Tongue (tissue), 2 donors: ENCODE data around the gene CDH13. TPM values are rescaled to one million over a fixed set of nuclear protein-coding genes. Genes with fewer than 3 reads are reported as not detected.

Experiments
- DNase-seq: peaks from one replicate; pipeline ENCODE4 v3.0.0-alpha.2; 2015
- total RNA-seq: library from RNA; depleted of rRNA; stranded (reverse); fragments of >200 nt; gene quantifications from one replicate; pipeline ENCODE4 v1.2.3, GENCODE V29; 2014

CDH13 gene
- total RNA-seq = 106 TPM

GRCh38 chr16:82626791-82627261, at the start of gene CDH13:
TSS of gene CDH13 (plus strand) at chr16:82626969.
- peak; percentile 79 for DNase-seq

GRCh38 chr16:82580298-82580890, 46.4 kb upstream of the CDH13 start:
- peak; percentile 67 for DNase-seq

DNA sequence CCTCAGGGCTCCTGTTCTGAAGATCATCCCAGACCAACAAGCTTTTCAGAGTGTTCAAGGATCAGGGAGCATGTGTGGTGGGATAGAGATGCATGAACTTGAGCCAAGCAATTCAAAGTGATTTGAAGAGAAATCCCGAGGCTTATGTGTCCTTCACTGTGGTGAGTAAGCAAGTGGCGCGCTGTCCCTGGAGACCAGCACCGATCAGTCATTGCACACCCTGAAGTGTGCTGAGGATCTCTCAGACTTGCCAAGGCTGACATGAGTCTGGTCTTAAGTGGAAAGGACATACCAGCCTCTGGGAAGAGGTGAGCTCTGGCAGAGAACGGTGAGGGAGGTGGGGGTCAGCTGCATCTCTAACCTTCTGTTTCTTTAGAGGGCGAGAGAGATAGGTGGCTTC, 43.8 kb upstream of the CDH13 start:
- DNase-seq = no peak

- DNase-seq = no peak
Measured at GRCh38 chr16:82583422-82583821, 43.3 kb upstream of the CDH13 start.

- DNase-seq = peak; percentile 16
Measured at GRCh38 chr16:82584553-82585152, 42.1 kb upstream of the CDH13 start.

- DNase-seq = no peak
Measured at GRCh38 chr16:82585675-82586074, 41.1 kb upstream of the CDH13 start.

GRCh38 chr16:82586130-82586529, 40.6 kb upstream of the CDH13 start:
- DNase-seq = no peak

GRCh38 chr16:82587289-82587688, 39.5 kb upstream of the CDH13 start:
- DNase-seq = no peak

GRCh38 chr16:82589407-82589806, 37.4 kb upstream of the CDH13 start:
- DNase-seq = no peak

- no peak for DNase-seq
Measured at GRCh38 chr16:82594114-82594513, 32.7 kb upstream of the CDH13 start.

GRCh38 chr16:82598771-82599170, 28.0 kb upstream of the CDH13 start:
- no peak for DNase-seq

- no peak for DNase-seq
Measured at GRCh38 chr16:82601989-82602640, 24.7 kb upstream of the CDH13 start.

DNA sequence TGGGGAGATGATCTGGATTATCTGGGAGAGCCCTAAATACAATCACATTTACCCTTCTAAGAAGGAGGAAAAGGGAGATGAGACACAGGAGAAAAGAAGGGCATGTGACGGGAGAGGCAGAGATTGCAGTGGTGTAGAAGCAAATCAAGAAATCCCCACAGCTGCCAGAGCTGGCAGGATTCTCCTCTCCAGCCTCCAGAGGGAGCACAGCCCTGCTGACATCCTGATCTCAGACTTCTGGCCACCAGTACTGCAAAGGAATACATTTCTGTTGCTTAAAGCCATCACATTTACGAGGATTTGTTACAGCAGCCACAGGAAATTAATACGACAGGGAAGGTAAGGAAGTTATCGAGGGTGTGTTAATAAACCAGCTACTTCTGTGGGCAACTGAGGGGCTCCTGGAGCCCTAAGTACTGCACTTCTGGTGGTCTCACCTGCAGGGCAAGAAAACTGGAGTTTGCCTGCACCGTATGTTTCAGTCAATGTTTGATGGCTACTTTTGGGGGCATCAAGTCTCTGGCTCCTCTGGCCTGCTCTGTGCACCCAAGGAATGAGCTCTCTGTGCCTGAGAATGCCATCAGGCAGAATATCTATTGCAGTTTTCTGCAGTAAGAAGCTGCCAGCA, 22.9 kb upstream of the CDH13 start:
- peak; percentile 84 for DNase-seq

- DNase-seq = no peak
Measured at GRCh38 chr16:82605076-82605475, 21.7 kb upstream of the CDH13 start.

GRCh38 chr16:82605863-82606620, 20.7 kb upstream of the CDH13 start:
- DNase-seq = no peak

- DNase-seq = peak; percentile 77
Measured at GRCh38 chr16:82609140-82609539, 17.6 kb upstream of the CDH13 start.

DNA sequence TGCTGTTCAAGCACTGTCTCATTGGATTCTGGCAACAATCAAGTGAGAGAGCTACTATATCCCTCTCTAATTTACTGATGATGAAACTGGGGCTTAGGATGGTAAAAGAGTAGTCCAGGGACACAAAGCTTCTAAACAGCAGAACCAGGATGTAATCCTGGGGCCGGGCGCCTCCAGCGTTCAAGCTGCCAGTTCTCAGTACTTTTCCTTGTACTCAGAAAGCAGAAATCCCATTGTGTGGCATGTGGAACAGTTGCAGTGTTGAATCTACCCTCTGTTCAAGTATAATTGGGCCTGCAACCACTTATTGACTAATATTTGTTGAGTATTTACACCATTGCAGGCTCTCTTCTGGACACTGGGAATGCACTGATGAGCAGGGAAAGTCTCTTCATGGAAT, 14.5 kb upstream of the CDH13 start:
- DNase-seq = no peak

DNA sequence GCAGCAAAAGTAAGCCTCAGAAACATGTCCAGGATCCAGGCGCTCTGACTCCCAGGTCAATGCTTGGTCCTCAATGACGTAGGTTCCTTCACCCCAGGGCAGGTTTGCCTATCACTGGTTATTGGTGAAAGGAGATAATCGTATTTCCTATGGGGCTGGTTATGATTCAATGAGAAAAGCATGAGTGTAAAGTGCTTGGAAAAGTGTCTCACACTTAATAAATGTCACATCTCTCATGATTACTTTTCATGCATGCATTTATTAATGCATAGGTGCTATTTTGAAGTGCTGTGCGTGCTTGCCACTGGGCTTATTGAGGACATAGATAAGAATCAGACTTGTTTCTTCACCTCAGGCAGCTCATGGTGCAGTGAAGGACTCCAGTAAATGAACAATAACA, 10.4 kb upstream of the CDH13 start:
- DNase-seq = no peak

DNA sequence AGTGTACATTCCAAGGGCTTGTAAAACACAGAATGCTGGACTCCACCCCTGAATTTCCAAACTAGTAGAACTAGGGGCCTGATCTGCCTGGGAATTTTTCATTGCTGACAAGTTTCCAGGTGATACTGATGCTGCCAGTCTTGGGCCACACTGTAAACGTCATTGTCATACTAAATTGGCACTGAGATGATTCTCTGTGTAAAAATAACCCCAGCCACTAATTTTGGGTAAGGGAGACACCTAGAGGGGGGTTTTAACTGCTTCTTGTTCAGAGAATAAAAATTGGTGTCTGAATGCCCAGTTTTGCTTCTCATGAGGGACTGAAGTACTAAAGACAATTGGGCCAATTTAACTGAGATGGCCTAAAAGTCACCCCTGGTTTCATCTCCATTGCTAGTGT, 5.0 kb upstream of the CDH13 start:
- no peak for DNase-seq

GRCh38 chr16:82623241-82623640, 3.5 kb upstream of the CDH13 start:
- DNase-seq = no peak

GRCh38 chr16:82625066-82625968, 1.5 kb upstream of the CDH13 start:
- DNase-seq = peak; percentile 30

DNA sequence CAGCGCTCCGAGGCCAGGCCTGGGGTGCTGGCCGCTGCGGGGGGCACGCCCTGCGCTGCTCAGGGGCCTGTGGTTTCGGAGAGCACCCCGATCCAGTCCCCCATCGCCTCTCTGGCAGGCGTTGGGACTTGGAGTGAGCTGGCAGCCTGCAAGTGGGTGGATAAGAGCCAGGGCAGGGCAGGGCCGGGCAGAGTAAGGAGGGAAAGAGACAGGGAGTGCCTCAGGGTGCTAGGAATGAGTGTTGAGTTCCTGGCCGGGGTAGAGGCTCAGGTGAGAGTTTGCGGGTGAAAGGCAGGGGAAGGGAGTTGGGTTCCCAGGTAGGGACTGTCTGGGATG, 1.3 kb downstream of the CDH13 start:
- peak; percentile 80 for DNase-seq
